Esophagus squamous epithelium (tissue), 5 donors: ENCODE results near the gene SMIM35. TPM values are rescaled to one million over a fixed set of nuclear protein-coding genes. Genes with fewer than 3 reads are reported as not detected.
A peak's percentile ranks its signal among the peaks of the same experiment; 100 is the strongest.

ENCODE experiments used
- DNase-seq: peaks from one replicate; lab custom pipeline; 2025; lab: John Stamatoyannopoulos, UW
- H3K27ac ChIP-seq, 4 donors: fragments of 200-600 bp; sonication (generic); one replicate each; pipeline ENCODE4 v1.5.1; 2016 to 2019; ENCODE audit warnings: mild to moderate bottlenecking in 1 of 4
- H3K27me3 ChIP-seq, 4 donors: fragments of 200-600 bp; sonication (generic); 1 replicate in 3 of 4; 2 replicates in 1 of 4; pipeline versions ENCODE4 v1.5.1 to v1.6.0; 2017 to 2021; ENCODE audit warnings: antibody characterized with exemption in 1 of 4
- H3K36me3 ChIP-seq, 3 donors: fragments of 200-600 bp; sonication (generic); one replicate each; pipeline ENCODE4 v1.5.1; 2016 to 2019
- H3K4me1 ChIP-seq, 3 donors: fragments of 200-600 bp; sonication (generic); one replicate each; pipeline ENCODE4 v1.5.1; 2017 to 2019
- H3K4me3 ChIP-seq, 4 donors: fragments of 200-600 bp; sonication (generic); 1 replicate in 3 of 4; 2 replicates in 1 of 4; pipeline ENCODE4 v1.5.1; 2016 to 2019; ENCODE audit warnings: mild to moderate bottlenecking in 2 of 4, moderate library complexity in 1 of 4
- H3K9me3 ChIP-seq, 3 donors: fragments of 200-600 bp; sonication (generic); one replicate each; pipeline ENCODE4 v1.5.1; 2016 to 2019
- CTCF ChIP-seq, 6 experiments: fragments of 450-650 bp in 4 of 6; fragments of 200-600 bp in 2 of 6; sonication (generic) in 2 of 6; IDR thresholded peaks; one replicate each; pipeline ENCODE4 v1.5.1; 2016 to 2019; ENCODE audit warnings: antibody characterized with exemption in 6 of 6, mild to moderate bottlenecking in 4 of 6, moderate library complexity in 4 of 6
- POLR2A ChIP-seq, 4 donors: fragments of 450-650 bp; IDR thresholded peaks; one replicate each; pipeline ENCODE4 v1.6.1; 2017; ENCODE audit warnings: antibody characterized with exemption in 4 of 4, mild to moderate bottlenecking in 4 of 4, moderate library complexity in 3 of 4
- WGBS, 2 donors: methylation state at CpG; one replicate each; pipeline ENCODE4 v1.1.5; 2018; 5-methylcytosine and 5-hydroxymethylcytosine counted together
- intact Hi-C: fragments of 100-400 bp; cut with DNase I; formaldehyde crosslinking; loops from one replicate; pipeline ENCODE4 v1.15.0; 2022
- total RNA-seq, 4 donors: library from RNA; depleted of rRNA; stranded (reverse); fragments of >200 nt; gene quantifications; one replicate each; pipeline ENCODE4 v1.1.0, GENCODE V29; 2016
- donor health status: DM: yes; HTN: yes; CAD: no.

The SMIM35 gene
- total RNA-seq, 4 donors from 2014 or later, result not detected

- no peak for DNase-seq
- 38 to 51% methylated on average over 4 of the region's 4 CpGs for WGBS, 2 donors
- Histone ChIP-seq H3K27me3 (no peaks in the 10 kb centered on the region), H3K4me3 (no peak overlapping the region), H3K36me3 (peaks cover 0 to 28% (median 0%) of the 10 kb centered on the region in 3 donors), H3K27ac (peak overlapping the region in 2 of 4 donors; percentile 22 to 56), H3K9me3 (no peaks in the 10 kb centered on the region), H3K4me1 (peaks cover 0 to 38% (median 4%) of the 10 kb centered on the region in 3 donors)
- TF ChIP-seq POLR2A (IDR thresholded peaks at IDR 0.05), result no peak
- TF ChIP-seq CTCF (IDR thresholded peaks at IDR 0.05), result no peak
- intact Hi-C loops, result no loop called here
Observed at GRCh38 chr11:118128310-118128709, 41.5 kb upstream of the SMIM35 start.

- DNase-seq, result no peak
- WGBS, 2 donors, result 72 to 74% methylated on average over 6 to 7 of the region's 7 CpGs
Observed at GRCh38 chr11:118126082-118126838, 39.5 kb upstream of the SMIM35 start.

GRCh38 chr11:118124929-118125535, 38.3 kb upstream of the SMIM35 start:
- Histone ChIP-seq H3K27me3 (no peaks in the 10 kb centered on the region), H3K4me1 (peaks cover 0 to 15% (median 4%) of the 10 kb centered on the region in 3 donors), H3K4me3 (no peak overlapping the region), H3K9me3 (no peaks in the 10 kb centered on the region), H3K36me3 (peaks cover 0 to 54% (median 0%) of the 10 kb centered on the region in 3 donors), H3K27ac (no peak overlapping the region)
- TF ChIP-seq POLR2A (IDR thresholded peaks at IDR 0.05) (no peak), CTCF (IDR thresholded peaks at IDR 0.05) (no peak)
- no peak for DNase-seq
- intact Hi-C loops, result no loop called here
- WGBS, 2 donors, result 76 to 84% methylated on average over 5 to 6 of the region's 8 CpGs

More at GRCh38 chr11:118126082-118126838, 39.5 kb upstream of the SMIM35 start:
- Histone ChIP-seq H3K36me3 (peaks cover 0 to 42% (median 0%) of the 10 kb centered on the region in 3 donors), H3K4me1 (peaks cover 0 to 22% (median 4%) of the 10 kb centered on the region in 3 donors), H3K4me3 (no peak overlapping the region), H3K27me3 (no peaks in the 10 kb centered on the region), H3K9me3 (no peaks in the 10 kb centered on the region), H3K27ac (no peak overlapping the region)
- no peak for TF ChIP-seq POLR2A (IDR thresholded peaks at IDR 0.05)
- TF ChIP-seq CTCF (IDR thresholded peaks at IDR 0.05), result no peak
- intact Hi-C loops, result no loop called here

- Histone ChIP-seq H3K4me3 (no peak overlapping the region), H3K9me3 (no peaks in the 10 kb centered on the region), H3K27me3 (peaks cover 0 to 3% (median 0%) of the 10 kb centered on the region in 4 donors), H3K27ac (no peak overlapping the region), H3K36me3 (peaks cover 0 to 89% (median 0%) of the 10 kb centered on the region in 3 donors), H3K4me1 (no peaks in the 10 kb centered on the region)
- intact Hi-C loops, result no loop called here
- 83 to 88% methylated on average over 1 of the region's 1 CpG for WGBS, 2 donors
- TF ChIP-seq POLR2A (IDR thresholded peaks at IDR 0.05) (no peak), CTCF (IDR thresholded peaks at IDR 0.05) (no peak)
- no peak for DNase-seq
Observed at GRCh38 chr11:118120793-118121192, 34.0 kb upstream of the SMIM35 start.
